Mesodermal cell (in vitro differentiated cells): ENCODE data around the gene STUB1. TPM values are rescaled to one million over a fixed set of nuclear protein-coding genes. Genes with fewer than 3 reads are reported as not detected.
A peak's percentile ranks its signal among the peaks of the same experiment; 100 is the strongest.

Source experiments
- H3K27ac ChIP-seq: 2 replicates; pipeline ENCODE4 v1.7.0; 2013; ENCODE audit warnings: mild to moderate bottlenecking, low read depth, low read length, moderate library complexity; ENCODE audit not compliant: severe bottlenecking
- H3K36me3 ChIP-seq: 2 replicates; pipeline ENCODE4 v1.7.1; 2013; ENCODE audit warnings: mild to moderate bottlenecking, low read length, moderate library complexity; ENCODE audit not compliant: control insufficient read depth, insufficient read depth
- H3K4me1 ChIP-seq: one replicate; pipeline ENCODE4 v1.7.1; 2013; ENCODE audit warnings: mild to moderate bottlenecking, low read length; ENCODE audit not compliant: insufficient read depth, control insufficient read depth, poor library complexity, severe bottlenecking
- H3K4me3 ChIP-seq: 2 replicates; pipeline ENCODE4 v1.7.0; 2013; ENCODE audit warnings: low read length, control low read depth, mild to moderate bottlenecking; ENCODE audit not compliant: insufficient read depth, poor library complexity, severe bottlenecking; ENCODE audit errors: extremely low read depth
- H3K9me3 ChIP-seq: 2 replicates; pipeline ENCODE4 v1.7.1; 2013; ENCODE audit warnings: mild to moderate bottlenecking, low read length, moderate library complexity; ENCODE audit not compliant: control insufficient read depth
- WGBS, 2 experiments: methylation state at CpG; one replicate each; pipeline ENCODE4 v1.1.5; 2013; ENCODE audit warnings: missing lambda C conversion rate in 2 of 2; ENCODE audit not compliant: insufficient coverage in 2 of 2; 5-methylcytosine and 5-hydroxymethylcytosine counted together
- polyA plus RNA-seq, 2 experiments: library from polyadenylated mRNA; stranded (reverse); fragments of 50-300 nt; gene quantifications; one replicate each; pipeline ENCODE4 v1.2.3, GENCODE V29; 2013

STUB1 gene
- polyA plus RNA-seq (2013, experiment 1 of 2) = 76.3 TPM
- 65.3 TPM for polyA plus RNA-seq (2013, experiment 2 of 2)

GRCh38 chr16:679814-680624 is at the start of gene STUB1:
STUB1 (plus strand) TSS chr16:680410; CDS start chr16:680526, 116 bp downstream.
- no peaks in the 10 kb centered on the region for H3K9me3 ChIP-seq
- H3K27ac ChIP-seq = peak within 1 kb of the TSS; percentile 72
- 0% methylated on average over 59 to 74 of the region's 91 CpGs for WGBS, 2 experiments
- H3K4me3 ChIP-seq = peak within 1 kb of the TSS; percentile 78
- peaks cover 23% of the 10 kb centered on the region for H3K36me3 ChIP-seq
- peaks cover 17% of the 10 kb centered on the region for H3K4me1 ChIP-seq

GRCh38 chr16:630815-631405 is 49.3 kb upstream of the STUB1 start, which contains the start of gene WFIKKN1:
WFIKKN1 (plus strand) TSS chr16:630985; CDS start chr16:631254, 269 bp downstream.
- Histone ChIP-seq H3K36me3 (peaks cover 44% of the 10 kb centered on the region), H3K9me3 (no peaks in the 10 kb centered on the region), H3K4me1 (peaks cover 43% of the 10 kb centered on the region), H3K27ac (peak within 1 kb of the TSS; percentile 94), H3K4me3 (peak within 1 kb of the TSS; percentile 44)
- WGBS, 2 experiments = 9% methylated on average over 17 to 18 of the region's 23 CpGs

- no peaks in the 10 kb centered on the region for H3K9me3 ChIP-seq
- peaks cover 39% of the 10 kb centered on the region for H3K36me3 ChIP-seq
- 70 to 87% methylated on average over 5 to 7 of the region's 9 CpGs for WGBS, 2 experiments
- H3K4me1 ChIP-seq = peaks cover 43% of the 10 kb centered on the region
- H3K4me3 ChIP-seq = peak overlapping the region; percentile 8
- no peak overlapping the region for H3K27ac ChIP-seq
Measured at GRCh38 chr16:631808-632358, 48.3 kb upstream of the STUB1 start.

- peaks cover 39% of the 10 kb centered on the region for H3K4me1 ChIP-seq
- no peak overlapping the region for H3K4me3 ChIP-seq
- WGBS, 2 experiments = 95 to 97% methylated on average over 52 to 67 of the region's 67 CpGs
- no peaks in the 10 kb centered on the region for H3K9me3 ChIP-seq
- peaks cover 32% of the 10 kb centered on the region for H3K36me3 ChIP-seq
- H3K27ac ChIP-seq = no peak overlapping the region
Measured at GRCh38 chr16:632486-633335, 47.5 kb upstream of the STUB1 start.

- H3K4me3 ChIP-seq = no peak overlapping the region
Measured at GRCh38 chr16:633336-634050, 46.7 kb upstream of the STUB1 start.

GRCh38 chr16:634051-634670 is 46.0 kb upstream of the STUB1 start:
- Histone ChIP-seq H3K27ac (no peak overlapping the region), H3K9me3 (no peaks in the 10 kb centered on the region), H3K36me3 (peaks cover 22% of the 10 kb centered on the region), H3K4me1 (peaks cover 35% of the 10 kb centered on the region), H3K4me3 (no peak overlapping the region)
- WGBS, 2 experiments = 92 to 97% methylated on average over 13 to 15 of the region's 22 CpGs

More at GRCh38 chr16:633336-634050, 46.7 kb upstream of the STUB1 start:
- H3K9me3 ChIP-seq = no peaks in the 10 kb centered on the region
- WGBS, 2 experiments = 97 to 98% methylated on average over 73 to 74 of the region's 74 CpGs
- no peak overlapping the region for H3K27ac ChIP-seq
- H3K4me1 ChIP-seq = peaks cover 41% of the 10 kb centered on the region
- peaks cover 24% of the 10 kb centered on the region for H3K36me3 ChIP-seq

GRCh38 chr16:634996-635395 is 45.2 kb upstream of the STUB1 start:
- H3K4me3 ChIP-seq = peak overlapping the region; percentile 75
- no peaks in the 10 kb centered on the region for H3K9me3 ChIP-seq
- 91 to 93% methylated on average over 6 to 7 of the region's 7 CpGs for WGBS, 2 experiments

GRCh38 chr16:635573-636205 is 44.5 kb upstream of the STUB1 start:
- H3K27ac ChIP-seq = no peak overlapping the region
- no peaks in the 10 kb centered on the region for H3K9me3 ChIP-seq
- peak overlapping the region; percentile 75 for H3K4me3 ChIP-seq
- WGBS, 2 experiments = 14 to 15% methylated on average over 44 to 50 of the region's 55 CpGs
- H3K36me3 ChIP-seq = peaks cover 22% of the 10 kb centered on the region
- H3K4me1 ChIP-seq = peaks cover 20% of the 10 kb centered on the region

More at GRCh38 chr16:634996-635395, 45.2 kb upstream of the STUB1 start:
- H3K27ac ChIP-seq = no peak overlapping the region
- H3K4me1 ChIP-seq = peaks cover 27% of the 10 kb centered on the region
- H3K36me3 ChIP-seq = peaks cover 22% of the 10 kb centered on the region
